HEK293T (cell line): ENCODE measurements around the gene AMZ1.

Experiments
- CTCF ChIA-PET: fragments of 350-600 bp; formaldehyde crosslinking; extraction: SDS; loops from one replicate; lab custom pipeline; 2021; ENCODE audit warnings: antibody characterized with exemption, inconsistent platforms; lab: Yijun Ruan, JAX
- POLR2A ChIA-PET: fragments of 350-600 bp; formaldehyde crosslinking; extraction: SDS; loops from one replicate; lab custom pipeline; 2020; ENCODE audit warnings: antibody characterized with exemption, inconsistent platforms; lab: Yijun Ruan, JAX
- DNase-seq: peaks from one replicate; pipeline ENCODE4 v3.0.0; 2012; ENCODE audit warnings: mixed read lengths; ENCODE audit errors: extremely low spot score
- ARNT ChIP-seq: fragments of 450-650 bp; IDR thresholded peaks from 2 replicates; pipeline ENCODE4 v1.6.1; 2017; ENCODE audit warnings: mild to moderate bottlenecking
- BHLHE40 ChIP-seq: fragments of 450-650 bp; IDR thresholded peaks from 2 replicates; pipeline ENCODE4 v1.6.1; 2016; ENCODE audit warnings: mild to moderate bottlenecking, moderate library complexity, borderline replicate concordance
- CTBP1 ChIP-seq: fragments of 450-650 bp; IDR thresholded peaks from 2 replicates; pipeline ENCODE4 v1.6.1; 2016; ENCODE audit warnings: borderline replicate concordance
- ELF4 ChIP-seq: fragments of 450-650 bp; IDR thresholded peaks from 2 replicates; pipeline ENCODE4 v1.6.1; 2017; ENCODE audit warnings: antibody characterized with exemption
- FOXA1 ChIP-seq: fragments of 450-650 bp; IDR thresholded peaks from 2 replicates; pipeline ENCODE4 v1.6.1; 2016; ENCODE audit warnings: mild to moderate bottlenecking
- FOXK2 ChIP-seq: fragments of 450-650 bp; IDR thresholded peaks from 2 replicates; pipeline ENCODE4 v1.6.1; 2016; ENCODE audit warnings: mild to moderate bottlenecking
- FOXM1 ChIP-seq: fragments of 450-650 bp; IDR thresholded peaks from 2 replicates; pipeline ENCODE4 v1.6.1; 2017; ENCODE audit warnings: mild to moderate bottlenecking, borderline replicate concordance
- HDGF ChIP-seq: fragments of 450-650 bp; IDR thresholded peaks from 2 replicates; pipeline ENCODE4 v1.6.1; 2017; ENCODE audit warnings: antibody characterized with exemption, borderline replicate concordance
- L3MBTL2 ChIP-seq: fragments of 450-650 bp; conservative IDR thresholded peaks from 2 replicates; pipeline ENCODE4 v1.6.1; 2016; ENCODE audit warnings: mild to moderate bottlenecking
- LEF1 ChIP-seq: fragments of 450-650 bp; IDR thresholded peaks from 2 replicates; pipeline ENCODE4 v1.6.1; 2017; ENCODE audit warnings: mild to moderate bottlenecking, borderline replicate concordance
- NFRKB ChIP-seq: fragments of 450-650 bp; IDR thresholded peaks from 2 replicates; pipeline ENCODE4 v1.6.1; 2016; ENCODE audit warnings: mild to moderate bottlenecking, moderate library complexity
- PKNOX1 ChIP-seq: fragments of 450-650 bp; IDR thresholded peaks from 2 replicates; pipeline ENCODE4 v1.6.1; 2016
- SP1 ChIP-seq: fragments of 450-650 bp; IDR thresholded peaks from 2 replicates; pipeline ENCODE4 v1.6.1; 2017
- SUZ12 ChIP-seq: fragments of 450-650 bp; IDR thresholded peaks from 2 replicates; pipeline ENCODE4 v1.6.1; 2016; ENCODE audit warnings: mild to moderate bottlenecking
- TARDBP ChIP-seq: fragments of 450-650 bp; IDR thresholded peaks from 2 replicates; pipeline ENCODE4 v1.6.1; 2016
- ZNF384 ChIP-seq: fragments of 450-650 bp; IDR thresholded peaks from 2 replicates; pipeline ENCODE4 v1.6.1; 2016

The AMZ1 gene

DNA sequence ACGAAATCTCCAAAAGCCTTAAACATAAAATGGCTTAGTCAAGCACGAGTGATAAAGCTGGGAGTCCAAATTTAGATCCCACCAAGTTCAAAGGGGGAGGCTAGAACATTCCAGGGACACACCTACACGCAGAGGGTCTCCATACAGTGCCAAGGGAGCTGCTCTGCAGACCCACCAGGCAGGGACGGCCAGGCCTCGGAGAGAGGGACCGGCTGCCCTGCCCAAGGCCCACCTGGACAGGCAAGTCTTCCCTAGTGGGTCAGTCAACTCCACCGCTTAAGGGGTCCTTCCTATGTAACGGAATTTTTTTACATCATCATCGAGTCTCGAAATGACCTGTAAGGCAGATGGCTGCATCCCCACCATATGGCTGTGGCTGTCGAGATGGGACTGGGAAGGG, 28.5 kb downstream of the AMZ1 start:
- ChIA-PET POLR2A (no interaction called here), CTCF (interaction anchor here (0.9 kb wide), 1 partner anchor 149 kb away, joined by 3 read pairs; no protein-coding TSS in a partner anchor)
- TF ChIP-seq SP1 (no peak), NFRKB (no peak), LEF1 (no peak), BHLHE40 (no peak), HDGF (no peak), ELF4 (no peak), CTBP1 (no peak), FOXK2 (no peak), L3MBTL2 (no peak)
- DNase-seq, result no peak

- TF ChIP-seq FOXM1, result no peak
- ChIA-PET CTCF (interaction anchor here (0.9 to 1.1 kb wide), 2 partner anchors 22 to 149 kb away, joined by 3 to 4 read pairs; no protein-coding TSS in a partner anchor), POLR2A (no interaction called here)
- no peak for DNase-seq
Observed at GRCh38 chr7:2716906-2717292, 28.9 kb downstream of the AMZ1 start.

DNA sequence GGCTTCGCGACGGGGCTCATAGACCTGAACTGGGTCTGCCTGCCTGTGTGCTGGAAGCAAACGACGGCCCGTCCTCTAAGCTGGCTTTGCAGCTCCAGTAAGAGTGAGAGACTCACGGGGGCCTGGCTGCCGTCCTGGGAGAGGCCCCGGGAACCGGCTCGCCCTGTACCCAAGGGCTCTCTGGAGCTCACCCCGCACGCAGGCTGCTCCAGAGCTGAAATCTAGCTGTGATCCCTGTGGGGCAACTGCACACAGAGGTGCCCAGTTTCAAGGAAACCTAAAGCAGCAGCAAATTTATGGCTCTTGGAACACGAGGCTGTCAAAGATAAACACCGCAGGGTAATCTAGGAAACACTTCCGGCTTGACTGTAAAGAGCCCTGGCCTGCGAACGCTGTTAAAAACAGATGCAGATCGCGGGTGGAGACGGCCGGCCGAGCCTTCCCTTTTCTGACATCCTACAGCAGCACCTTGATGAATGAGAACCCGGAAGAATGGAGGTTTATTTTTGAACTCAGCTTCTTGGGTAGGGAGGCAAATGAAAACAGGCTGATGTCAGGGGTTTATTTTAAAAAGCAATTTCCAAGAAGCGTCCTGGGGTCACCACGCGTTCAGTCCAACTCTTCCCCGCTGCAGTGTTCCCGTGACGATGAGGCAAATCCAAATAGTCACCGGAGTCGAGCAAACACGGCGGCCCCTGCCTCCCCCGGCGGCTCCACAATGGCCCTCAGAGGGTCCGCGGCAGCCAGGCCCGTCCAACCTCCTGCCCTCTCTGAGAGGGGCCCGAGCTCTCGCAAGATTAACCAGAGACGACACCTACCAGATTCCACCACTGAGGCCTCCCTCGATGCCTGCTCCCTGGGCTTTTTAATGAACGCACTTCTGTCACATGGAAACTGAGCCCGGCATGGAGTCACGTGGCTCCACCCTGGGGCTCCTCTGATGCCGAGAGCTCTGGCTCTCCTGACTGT, 29.6 kb downstream of the AMZ1 start:
- DNase-seq, result peak; percentile 56
- no peak for TF ChIP-seq NFRKB
- no peak for TF ChIP-seq FOXA1
- TF ChIP-seq BHLHE40, result no peak
- TF ChIP-seq L3MBTL2, result peak; percentile 56
- TF ChIP-seq ZNF384, result no peak
- peak; percentile 21; the same call in 1 of the 2 replicates for TF ChIP-seq ELF4
- TF ChIP-seq PKNOX1, result no peak
- TF ChIP-seq FOXM1, result no peak
- no peak for TF ChIP-seq CTBP1
- TF ChIP-seq HDGF, result no peak
- TF ChIP-seq FOXK2, result no peak
- TF ChIP-seq LEF1, result no peak
- TF ChIP-seq TARDBP, result no peak
- TF ChIP-seq SUZ12, result no peak
- no peak for TF ChIP-seq ARNT
- TF ChIP-seq SP1, result no peak
- CTCF ChIA-PET, result interaction anchor here (0.8 to 1.4 kb wide), 4 partner anchors 8 to 103 kb away, joined by 4 to 6 read pairs (median 4); no protein-coding TSS in a partner anchor
- POLR2A ChIA-PET, result no interaction called here

DNA sequence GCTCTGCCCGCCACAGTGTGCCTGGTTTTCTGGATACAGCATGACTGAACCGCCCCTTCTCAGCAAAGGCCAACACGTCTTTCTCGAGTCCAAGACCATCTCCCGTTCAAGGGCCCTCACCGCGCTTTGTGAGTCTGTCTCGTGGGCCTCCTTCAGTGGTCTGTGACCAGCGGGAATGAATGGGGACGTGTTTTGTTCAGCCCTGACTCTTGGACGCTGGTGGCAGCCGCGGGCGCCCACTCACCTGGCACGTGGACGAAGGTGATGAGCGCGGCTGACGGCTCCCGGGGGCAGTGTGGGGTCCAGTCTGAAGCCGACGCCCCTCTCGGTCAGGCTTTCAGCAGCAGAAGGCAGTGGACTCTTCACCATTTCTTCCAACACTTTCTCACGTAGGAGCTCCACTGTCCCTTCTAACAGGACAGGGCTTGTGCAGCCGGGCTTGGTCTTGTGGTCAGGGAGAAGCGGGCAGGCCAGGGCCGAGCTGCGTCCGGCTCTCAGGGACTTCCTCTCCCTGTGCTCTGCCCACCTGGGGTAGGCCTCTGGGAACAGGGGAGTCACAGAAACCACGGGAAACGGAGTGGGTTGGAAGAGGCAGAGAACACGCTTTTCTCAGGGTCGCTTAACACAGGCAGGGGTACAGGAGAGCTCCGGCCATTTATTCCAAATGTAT, 30.4 kb downstream of the AMZ1 start:
- CTCF ChIA-PET, result interaction anchor here (0.6 to 1.5 kb wide), 8 partner anchors 9 to 268 kb away, joined by 3 to 6 read pairs (median 3); no protein-coding TSS in a partner anchor
- no peak for DNase-seq
- POLR2A ChIA-PET, result no interaction called here
- TF ChIP-seq L3MBTL2 (no peak), ZNF384 (no peak), FOXM1 (no peak), PKNOX1 (no peak)

DNA sequence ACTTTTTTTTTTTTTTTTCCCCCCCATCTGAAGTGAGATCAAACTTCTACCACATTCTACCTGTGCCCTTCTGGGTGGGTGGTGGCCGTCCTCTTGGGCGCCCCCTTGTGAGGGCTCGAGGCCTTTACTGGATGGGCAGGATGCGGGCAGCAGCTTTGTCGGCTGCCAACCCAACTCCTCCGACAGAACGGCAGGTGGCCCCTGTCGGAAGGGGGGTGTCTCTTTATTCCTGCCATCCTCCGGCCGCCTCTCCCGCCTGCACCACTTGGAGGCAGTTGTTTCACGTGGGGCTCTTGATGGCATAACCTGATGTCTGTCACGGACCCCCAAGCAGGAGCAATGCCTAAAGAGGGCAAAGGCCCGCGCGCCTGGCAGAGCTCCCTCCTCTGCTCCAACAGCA, 31.0 kb downstream of the AMZ1 start:
- ChIA-PET CTCF (interaction anchor here (0.6 to 1.5 kb wide), 9 partner anchors 10 to 268 kb away, joined by 3 to 6 read pairs (median 3); no protein-coding TSS in a partner anchor), POLR2A (interaction anchor here (1.0 kb wide), 1 partner anchor 39 kb away, joined by 3 read pairs; no protein-coding TSS in a partner anchor)
- DNase-seq, result peak; percentile 66
- TF ChIP-seq FOXM1 (no peak), NFRKB (no peak), ZNF384 (peak; percentile 49), TARDBP (no peak), ARNT (no peak)

GRCh38 chr7:2720024-2720423, 32.0 kb downstream of the AMZ1 start:
- ChIA-PET CTCF (interaction anchor here (1.5 kb wide), 1 partner anchor 17 kb away, joined by 3 read pairs; no protein-coding TSS in a partner anchor), POLR2A (no interaction called here)
- no peak for DNase-seq
- TF ChIP-seq CTBP1 (no peak), TARDBP (no peak), PKNOX1 (no peak), BHLHE40 (no peak), LEF1 (no peak), ARNT (no peak), L3MBTL2 (no peak), SP1 (no peak), FOXM1 (no peak), NFRKB (no peak), FOXA1 (no peak), HDGF (no peak), FOXK2 (no peak), ZNF384 (no peak), ELF4 (no peak), SUZ12 (no peak)
